ENCODE data around the gene SLC8B1.
"Not testable (repeated sequence)": the region's sequence is repeated elsewhere in the genome, so short reads cannot be mapped to it uniquely, and the experiment has no call there.

Gene SLC8B1

GRCh38 chr12:113354192-113354591 lies 19.3 kb upstream of the SLC8B1 start:
- not testable (repeated sequence) for DNase-seq

DNA sequence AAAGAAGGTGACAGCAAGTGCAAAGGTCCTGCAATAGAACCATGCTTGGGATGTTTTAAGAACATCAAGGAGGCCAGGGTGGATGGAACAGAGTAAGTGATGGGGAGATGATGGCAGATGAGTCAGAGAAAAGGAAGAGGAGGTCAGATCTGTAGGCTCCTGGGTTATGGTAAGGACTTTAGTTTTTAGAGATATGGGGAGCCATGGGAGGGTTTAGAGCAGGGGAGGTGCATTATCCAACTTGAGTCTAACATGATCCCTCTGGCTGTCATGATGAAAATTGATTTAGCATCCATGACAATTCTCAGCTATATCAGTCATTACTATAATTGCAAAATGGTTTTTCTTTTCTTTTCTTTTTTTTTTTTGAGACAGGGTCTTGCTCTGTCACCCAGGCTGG lies 16.2 kb upstream of the SLC8B1 start:
- no peak for DNase-seq

DNA sequence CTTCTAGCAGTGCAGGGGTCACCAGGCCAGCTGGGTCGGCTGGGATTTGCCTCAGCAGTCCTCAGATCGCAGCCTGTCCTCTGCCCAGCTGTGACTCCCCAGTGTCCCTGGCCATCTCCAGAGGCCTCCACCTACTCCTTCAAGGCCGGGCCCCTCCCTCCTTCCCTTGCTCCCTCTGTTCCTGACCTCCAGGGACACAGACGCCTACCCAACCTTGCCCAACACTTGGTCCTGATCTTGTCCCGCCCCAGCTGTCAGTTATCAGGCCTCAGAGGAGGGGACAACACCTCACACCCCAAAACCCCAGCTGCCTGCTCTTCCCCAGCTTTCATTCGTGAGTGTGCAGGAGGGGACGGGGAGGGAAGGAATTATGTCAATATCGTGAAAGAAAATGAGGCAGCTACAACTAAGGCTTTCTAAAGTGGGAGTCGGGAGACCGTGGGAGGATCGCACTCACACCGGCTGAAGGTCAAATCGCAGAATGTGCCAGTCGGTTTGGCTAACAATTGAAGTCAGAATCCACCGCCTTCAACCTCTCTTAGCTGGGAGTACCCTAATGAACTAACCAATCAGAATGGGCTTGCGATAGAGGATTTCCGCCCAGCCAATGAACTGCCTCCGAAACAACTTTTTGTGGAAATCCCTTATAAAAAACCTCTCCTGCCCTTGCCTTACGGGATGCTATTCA lies 14.1 kb upstream of the SLC8B1 start:
- no peak for DNase-seq

- DNase-seq: no peak
These were observed 13.0 kb upstream of the SLC8B1 start for GRCh38 chr12:113347892-113348291.

- DNase-seq: no peak
These were observed 12.2 kb upstream of the SLC8B1 start for GRCh38 chr12:113347107-113347506.

GRCh38 chr12:113346353-113346752 lies 11.4 kb upstream of the SLC8B1 start:
- no peak for DNase-seq

DNA sequence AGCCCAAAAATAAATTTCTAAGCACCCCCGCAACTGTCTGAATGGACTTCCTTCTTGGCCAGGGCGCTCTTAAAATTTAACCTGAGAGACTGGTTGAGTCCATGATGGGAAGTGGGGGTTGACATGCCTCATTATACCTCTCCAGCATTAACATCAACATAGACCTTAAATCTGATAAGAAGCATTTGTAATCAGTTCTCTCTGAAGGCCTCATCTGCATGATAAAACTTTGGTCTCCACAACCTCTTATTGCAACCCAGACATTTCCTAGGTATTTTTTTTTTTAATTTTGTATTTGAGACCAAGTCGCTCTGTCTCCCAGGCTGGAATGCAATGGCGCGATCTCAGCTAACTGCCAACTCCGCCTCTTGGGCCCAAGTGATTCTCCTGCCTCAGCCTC lies 10.4 kb upstream of the SLC8B1 start:
- no peak for DNase-seq

DNA sequence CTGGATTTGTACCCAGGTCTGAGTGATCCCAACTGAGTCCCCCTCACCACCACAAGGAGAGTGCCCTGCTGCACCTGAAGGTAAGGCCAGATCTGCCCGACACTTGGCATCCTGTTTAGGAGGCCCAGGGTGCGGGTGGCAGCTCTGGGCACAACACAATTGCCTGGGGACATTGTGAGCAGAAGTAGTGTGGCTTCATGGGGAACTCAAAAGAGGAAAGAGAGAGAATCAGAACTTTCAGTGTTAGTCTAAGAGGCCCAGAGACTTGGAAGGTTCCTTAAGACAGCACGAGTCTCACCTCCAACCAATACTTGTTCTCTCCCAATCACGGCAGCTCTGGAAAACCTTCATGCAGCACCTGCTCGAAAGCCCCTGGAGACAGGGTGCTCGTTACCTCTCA lies 6.6 kb upstream of the SLC8B1 start:
- no peak for DNase-seq

- DNase-seq: no peak
These were observed 5.2 kb upstream of the SLC8B1 start for GRCh38 chr12:113340061-113340460.

- no peak for DNase-seq
These were observed 4.6 kb upstream of the SLC8B1 start for GRCh38 chr12:113339540-113339939.

DNA sequence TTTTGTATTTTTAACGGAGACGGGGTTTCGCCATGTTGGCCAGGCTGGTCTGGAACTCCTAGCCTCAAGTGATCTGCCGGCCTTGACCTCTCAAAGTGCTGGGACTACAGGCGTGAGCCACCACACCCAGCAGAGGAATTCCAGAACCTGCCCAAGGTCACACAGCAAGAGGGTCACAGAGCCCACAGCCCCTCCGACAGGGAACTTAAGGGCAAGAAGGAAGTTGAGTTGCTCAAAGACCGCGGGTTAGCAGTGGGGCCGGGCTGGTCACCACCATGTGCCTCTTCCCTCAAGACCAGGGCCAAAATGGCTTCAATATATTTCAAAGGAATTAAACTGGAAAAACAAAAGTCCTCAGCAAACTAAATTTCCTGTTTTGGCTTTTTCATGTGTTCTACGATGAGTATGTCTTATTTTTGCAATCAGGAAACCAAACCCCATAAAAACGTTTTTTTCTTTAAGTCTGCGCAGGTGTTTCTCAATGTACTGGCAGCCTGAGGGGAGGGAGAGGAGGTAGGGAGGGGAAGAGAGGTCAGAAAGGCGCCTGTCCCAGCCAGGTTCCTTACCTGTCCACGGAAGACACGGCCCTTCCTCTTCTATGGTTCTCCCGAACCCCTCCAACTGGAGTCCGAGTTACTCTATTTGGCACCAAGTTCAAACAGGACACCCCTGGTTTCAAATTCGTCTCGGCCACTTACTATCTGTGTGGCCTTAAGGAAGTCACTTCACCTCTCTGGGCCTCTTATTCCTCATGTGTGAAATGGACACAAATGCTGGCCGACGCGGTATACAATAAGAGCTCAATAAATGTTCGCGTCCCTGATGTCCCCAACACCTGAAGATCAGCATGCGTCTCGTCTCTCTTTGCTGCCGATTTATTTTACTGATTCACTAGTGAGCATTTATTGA lies 778 bp downstream of the SLC8B1 start:
- no peak for DNase-seq

DNA sequence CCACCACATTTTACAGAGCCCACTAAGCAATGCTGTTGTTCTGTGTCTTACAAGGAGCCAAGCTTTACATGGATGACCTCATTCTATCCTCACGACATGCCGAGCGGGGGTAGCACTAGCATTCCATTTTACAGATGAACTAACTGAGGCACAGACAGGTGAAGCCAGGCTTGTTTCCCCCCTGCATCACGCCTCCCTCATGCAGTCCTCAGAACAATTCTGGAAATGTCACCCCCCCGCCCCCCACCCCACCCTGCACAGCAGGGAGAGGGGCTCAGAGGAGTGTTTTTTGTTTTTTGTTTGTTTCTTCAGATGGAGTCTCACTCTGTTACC lies 1.5 kb downstream of the SLC8B1 start:
- DNase-seq: no peak

- DNase-seq: no peak
These were observed 2.1 kb downstream of the SLC8B1 start for GRCh38 chr12:113332688-113333417.

DNA sequence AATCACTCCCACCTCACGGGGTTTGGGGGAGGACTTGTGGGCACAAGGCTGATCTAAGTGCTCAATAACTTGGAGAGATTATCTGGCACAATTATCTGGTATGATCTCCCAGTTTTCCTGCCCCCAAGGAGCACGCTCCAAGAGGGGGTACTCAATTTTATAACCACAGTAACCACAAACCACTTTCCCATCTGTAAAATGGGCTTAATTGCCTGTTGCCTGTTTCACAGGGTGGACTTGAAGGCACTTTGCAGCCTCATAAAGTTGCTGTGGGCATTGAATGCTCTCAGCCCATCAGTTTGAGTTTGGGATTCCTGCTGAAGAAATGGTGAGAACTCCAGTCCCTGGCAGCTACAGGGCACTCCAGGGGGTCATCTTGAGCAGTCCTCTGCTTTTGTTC lies 4.4 kb downstream of the SLC8B1 start:
- no peak for DNase-seq

GRCh38 chr12:113329791-113330417 lies 5.0 kb downstream of the SLC8B1 start:
- no peak for DNase-seq

DNA sequence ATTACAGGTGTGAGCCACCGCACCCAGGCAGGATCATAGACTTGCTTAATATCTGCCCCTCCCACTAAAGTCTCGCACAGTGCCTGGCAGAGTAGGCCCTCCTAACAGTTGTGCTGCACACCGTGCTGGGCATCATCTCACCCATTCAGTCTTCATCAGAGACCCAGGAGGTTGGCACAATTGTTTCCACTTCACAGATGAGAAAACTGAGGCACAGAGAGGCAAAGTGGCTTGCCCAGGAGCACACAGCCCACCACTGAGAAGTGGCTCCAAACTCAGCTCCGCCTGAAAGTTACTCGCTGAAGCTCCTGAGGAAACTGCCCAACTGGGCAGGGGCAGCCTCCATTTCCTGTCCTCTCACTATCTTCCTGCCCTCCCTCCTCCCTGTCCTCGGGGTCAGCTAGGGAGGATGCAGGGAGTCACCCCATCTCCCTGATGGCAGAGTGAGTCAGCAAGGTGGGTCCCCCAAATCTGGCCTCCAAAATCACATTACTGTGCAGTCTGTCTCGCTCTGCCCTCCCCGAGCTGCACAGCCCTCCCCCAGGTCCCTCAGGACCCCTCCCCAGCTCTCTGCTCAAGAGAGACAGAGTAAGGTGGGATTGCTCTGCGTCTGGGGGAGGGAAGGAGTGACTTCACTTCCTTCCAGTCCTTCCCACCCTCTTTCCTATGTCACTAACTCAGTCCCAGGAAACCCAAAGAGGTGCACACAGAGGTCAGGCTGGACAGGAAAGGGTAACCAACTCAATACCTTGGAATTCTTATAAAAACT lies 5.7 kb downstream of the SLC8B1 start:
- no peak for DNase-seq

DNA sequence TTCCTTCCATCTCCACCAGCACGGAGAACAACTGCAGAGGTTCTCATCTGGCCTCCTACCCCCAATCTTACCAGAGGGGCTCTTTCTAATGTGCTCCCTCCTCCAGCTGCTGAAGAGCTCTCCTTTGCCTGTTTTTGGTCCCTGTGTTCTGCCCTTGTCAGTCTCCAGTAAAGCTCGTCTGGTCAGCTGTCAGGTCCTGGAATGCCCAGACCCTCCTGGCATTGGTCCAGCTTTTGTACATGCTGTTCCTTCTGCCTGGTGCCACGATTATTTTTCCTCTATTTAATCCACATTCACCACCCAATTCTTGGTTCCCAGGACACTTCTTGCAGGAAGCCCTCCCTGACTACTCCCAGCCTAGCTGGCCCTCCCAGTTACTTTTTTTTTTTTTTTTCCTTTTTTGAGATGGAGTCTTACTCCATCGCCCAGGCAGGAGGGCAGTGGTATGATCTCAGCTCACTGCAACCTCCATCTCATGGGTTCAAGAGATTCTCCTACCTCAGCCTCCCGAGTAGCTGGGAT lies 6.5 kb downstream of the SLC8B1 start:
- no peak for DNase-seq

GRCh38 chr12:113326775-113327395 lies 8.0 kb downstream of the SLC8B1 start:
- no peak for DNase-seq

- DNase-seq: no peak
These were observed 9.0 kb downstream of the SLC8B1 start for GRCh38 chr12:113325916-113326315.

GRCh38 chr12:113322343-113322742 lies 12.6 kb downstream of the SLC8B1 start:
- DNase-seq: no peak

GRCh38 chr12:113320401-113320800 lies 14.5 kb downstream of the SLC8B1 start:
- DNase-seq: no peak

All from NCI-H187 treated with DMSO at 0.1 percent for 48 hours (cell line).